Spleen (tissue), 11 donors: ENCODE data around the gene SNTN. TPM values are rescaled to one million over a fixed set of nuclear protein-coding genes. Genes with fewer than 3 reads are reported as not detected.

Source experiments
- DNase-seq: peaks from one replicate; pipeline ENCODE4 v3.0.0-alpha.2; 2020
- H3K27ac ChIP-seq, 8 donors: fragments of 200-600 bp; sonication (generic) in 7 of 8; 1 replicate in 4 of 8; 2 replicates in 4 of 8; pipeline versions ENCODE4 v1.5.0 to v1.8.0; 2016 to 2021; ENCODE audit warnings: inconsistent platforms in 4 of 8, mild to moderate bottlenecking in 4 of 8, moderate library complexity in 1 of 8
- H3K27me3 ChIP-seq, 7 donors: fragments of 200-600 bp; sonication (generic) in 6 of 7; replicated peaks in 1 of 7; 1 replicate in 4 of 7; 2 replicates in 3 of 7; pipeline versions ENCODE4 v1.5.0 to v1.8.0; 2016 to 2021; ENCODE audit warnings: inconsistent platforms in 3 of 7, mild to moderate bottlenecking in 1 of 7
- H3K36me3 ChIP-seq, 6 donors: fragments of 200-600 bp; sonication (generic) in 5 of 6; 1 replicate in 4 of 6; 2 replicates in 2 of 6; pipeline versions ENCODE4 v1.5.0 to v1.8.0; 2016 to 2021; ENCODE audit warnings: inconsistent platforms in 2 of 6
- H3K4me1 ChIP-seq, 6 donors: fragments of 200-600 bp; sonication (generic) in 5 of 6; 1 replicate in 3 of 6; 2 replicates in 3 of 6; pipeline versions ENCODE4 v1.5.0 to v1.8.0; 2016 to 2021; ENCODE audit warnings: inconsistent platforms in 3 of 6
- H3K4me3 ChIP-seq, 8 donors: fragments of 200-600 bp; sonication (generic) in 7 of 8; 1 replicate in 4 of 8; 2 replicates in 4 of 8; pipeline versions ENCODE4 v1.5.0 to v1.8.0; 2016 to 2021; ENCODE audit warnings: inconsistent platforms in 4 of 8, mild to moderate bottlenecking in 4 of 8, moderate library complexity in 2 of 8
- H3K9me3 ChIP-seq, 8 donors: fragments of 200-600 bp; sonication (generic) in 7 of 8; 1 replicate in 4 of 8; 2 replicates in 4 of 8; pipeline versions ENCODE4 v1.5.0 to v1.8.0; 2016 to 2021; ENCODE audit warnings: inconsistent platforms in 4 of 8
- CTCF ChIP-seq, 11 experiments: fragments of 200-600 bp in 7 of 11; fragments of 450-650 bp in 4 of 11; sonication (generic) in 4 of 11; IDR thresholded peaks in 8 of 11; conservative IDR thresholded peaks in 3 of 11; 1 replicate in 7 of 11; 2 replicates in 4 of 11; pipeline versions ENCODE4 v1.4.0 to v1.8.0; 2016 to 2021; ENCODE audit warnings: antibody characterized with exemption in 11 of 11, inconsistent platforms in 4 of 11, mild to moderate bottlenecking in 1 of 11
- POLR2A ChIP-seq, 3 donors: fragments of 450-650 bp; IDR thresholded peaks; one replicate each; pipeline ENCODE4 v1.5.1; 2017; ENCODE audit warnings: antibody characterized with exemption in 3 of 3, mild to moderate bottlenecking in 1 of 3
- POLR2AphosphoS5 ChIP-seq, 3 donors: sonication (generic); formaldehyde crosslinking; IDR thresholded peaks; one replicate each; pipeline ENCODE4 v1.5.1; 2017; ENCODE audit warnings: antibody characterized with exemption in 3 of 3
- WGBS, 5 donors: extraction: QIAGEN DNeasy Blood & Tissue Kit in 3 of 5; methylation state at CpG; one replicate each; pipeline versions ENCODE4 v1.1.5 to v1.1.7; 2013 to 2018; 5-methylcytosine and 5-hydroxymethylcytosine counted together
- intact Hi-C: fragments of 100-400 bp; cut with DNase I; formaldehyde crosslinking; loops from one replicate; pipeline ENCODE4 v1.15.0; 2023; ENCODE audit warnings: low total_unique reads
- polyA plus RNA-seq, 3 donors: library from polyadenylated mRNA; stranded (reverse); fragments of 200-250 nt; gene quantifications; one replicate each; pipeline ENCODE4 v1.2.1, GENCODE V29; 2013
- total RNA-seq, 7 donors: library from RNA; depleted of rRNA in 3 of 7; stranded (reverse); fragments of >200 nt in 3 of 7; fragmentation: NEBNext Ultra II Directional in 4 of 7; extraction: Animal tissue kit (Norgen Biotek cat#: 25700) in 4 of 7; gene quantifications; one replicate each; pipeline versions ENCODE4 v1.1.0 to v1.2.1, GENCODE V29; 2016 to 2021
- donor health status: healthy with polysubstance abuse.
- donor health status: DM: no; HTN: no; CAD: no; lungs with moderate emphysema.
- donor health status: DM: no; HTN: no; CAD: no.
- donor health status: Bipolar disorder and iron deficiency.
- donor health status: healthy.
- donor health status: DM: no; HTN: no; CAD: no.
- donor health status: DM: yes; HTN: yes; CAD: no.

Gene SNTN
- total and polyA plus RNA-seq, 10 donors = not detected

- Histone ChIP-seq H3K9me3 (no peaks in the 10 kb centered on the region), H3K27me3 (no peaks in the 10 kb centered on the region), H3K4me3 (no peak overlapping the region), H3K4me1 (no peaks in the 10 kb centered on the region), H3K27ac (no peak overlapping the region), H3K36me3 (no peaks in the 10 kb centered on the region)
- no peak for TF ChIP-seq POLR2A (IDR thresholded peaks at IDR 0.05)
- TF ChIP-seq CTCF (IDR thresholded peaks at IDR 0.05 in 8 of 11, conservative IDR thresholded peaks at IDR 0.05 in 3 of 11) = no peak
- TF ChIP-seq POLR2AphosphoS5 (IDR thresholded peaks at IDR 0.05) = no peak
- no peak for DNase-seq
- 69 to 90% (median 89%) methylated on average over 3 of the region's 3 CpGs for WGBS, 5 donors
- intact Hi-C loops = no loop called here
These were observed 57.1 kb downstream of the SNTN start for GRCh38 chr3:63709576-63709975.

Other genes with a start within 250 kb of the SNTN start
- gene C3orf49, start 166.6 kb downstream of the SNTN start, total RNA-seq = not detected
- not detected for gene C3orf49, start 166.6 kb downstream of the SNTN start, polyA plus RNA-seq
- 10 to 100 TPM; 23.8 to 42.2 (median 37.0) TPM for gene THOC7, start 211.1 kb downstream of the SNTN start, total RNA-seq
- 10 to 100 TPM; 68.2 to 74.6 (median 71.2) TPM for gene THOC7, start 211.1 kb downstream of the SNTN start, polyA plus RNA-seq
- gene ATXN7, start 211.2 kb downstream of the SNTN start, total RNA-seq = 10 to 100 TPM; 43.3 to 91.8 (median 67.6) TPM
- gene ATXN7, start 211.2 kb downstream of the SNTN start, polyA plus RNA-seq = 1 to 10 TPM; 1.9 to 5.3 (median 2.0) TPM